HepG2 (cell line): ENCODE results near the gene MAP1LC3B. TPM values are rescaled to one million over a fixed set of nuclear protein-coding genes. Genes with fewer than 3 reads are reported as not detected.

Experiments
- ARNT2 ChIP-seq: sonication (generic); formaldehyde crosslinking; IDR thresholded peaks from 2 replicates; pipeline ENCODE4 v1.8.0; 2022; ENCODE audit warnings: mild to moderate bottlenecking, low read depth, missing genetic modification reagents, moderate library complexity
- HOXA5 ChIP-seq: sonication (generic); formaldehyde crosslinking; IDR thresholded peaks from 2 replicates; pipeline ENCODE4 v1.4.0; 2020; ENCODE audit warnings: missing genetic modification reagents
- KDM3A ChIP-seq: IDR thresholded peaks from 2 replicates; pipeline ENCODE4 v1.6.1; 2018; ENCODE audit warnings: low read depth, missing compliant biosample characterization
- LCORL ChIP-seq, 2 experiments: fragments of 450-650 bp in 1 of 2; sonication (generic) in 1 of 2; formaldehyde crosslinking in 1 of 2; IDR thresholded peaks; 2 replicates each; pipeline versions ENCODE4 v1.5.0 to v1.6.1; 2017 to 2020; ENCODE audit warnings: antibody characterized with exemption in 1 of 2, missing genetic modification reagents in 1 of 2
- NFYB ChIP-seq: sonication (generic); formaldehyde crosslinking; IDR thresholded peaks from 2 replicates; pipeline ENCODE4 v1.4.0; 2020; ENCODE audit warnings: missing genetic modification reagents
- STAT5B ChIP-seq: sonication (generic); formaldehyde crosslinking; IDR thresholded peaks from 2 replicates; pipeline ENCODE4 v1.4.0; 2020; ENCODE audit warnings: missing genetic modification reagents
- TSC22D2 ChIP-seq: sonication (generic); formaldehyde crosslinking; IDR thresholded peaks from 2 replicates; pipeline ENCODE4 v1.5.1; 2020; ENCODE audit warnings: missing genetic modification reagents, mild to moderate bottlenecking, borderline replicate concordance
- ZBTB25 ChIP-seq: IDR thresholded peaks from 2 replicates; pipeline ENCODE4 v1.6.1; 2018; ENCODE audit warnings: missing genetic modification reagents
- ZBTB26 ChIP-seq: IDR thresholded peaks from 2 replicates; pipeline ENCODE4 v1.6.1; 2016; ENCODE audit warnings: missing compliant biosample characterization, missing genetic modification reagents, borderline replicate concordance
- ZFP41 ChIP-seq: sonication (generic); formaldehyde crosslinking; IDR thresholded peaks from 2 replicates; pipeline ENCODE4 v1.4.0; 2020; ENCODE audit warnings: mild to moderate bottlenecking, missing genetic modification reagents, borderline replicate concordance
- ZNF225 ChIP-seq: sonication (generic); formaldehyde crosslinking; IDR thresholded peaks from 2 replicates; pipeline ENCODE4 v1.4.0; 2020; ENCODE audit warnings: mild to moderate bottlenecking, missing genetic modification reagents
- ZNF264 ChIP-seq: sonication (generic); formaldehyde crosslinking; IDR thresholded peaks from 2 replicates; pipeline ENCODE4 v1.4.0; 2020; ENCODE audit warnings: missing genetic modification reagents
- ZNF317 ChIP-seq: sonication (generic); formaldehyde crosslinking; IDR thresholded peaks from 2 replicates; pipeline ENCODE4 v1.5.0; 2020; ENCODE audit warnings: mild to moderate bottlenecking, missing genetic modification reagents
- ZNF335 ChIP-seq: sonication (generic); formaldehyde crosslinking; IDR thresholded peaks from 2 replicates; pipeline ENCODE4 v1.4.0; 2020; ENCODE audit warnings: missing genetic modification reagents
- ZNF354B ChIP-seq: sonication (generic); formaldehyde crosslinking; IDR thresholded peaks from 2 replicates; pipeline ENCODE4 v1.8.0; 2022; ENCODE audit warnings: mild to moderate bottlenecking, missing genetic modification reagents
- ZNF556 ChIP-seq: sonication (generic); formaldehyde crosslinking; IDR thresholded peaks from 2 replicates; pipeline ENCODE4 v1.4.0; 2020; ENCODE audit warnings: mild to moderate bottlenecking, missing genetic modification reagents, borderline replicate concordance
- ZNF574 ChIP-seq: sonication (generic); formaldehyde crosslinking; IDR thresholded peaks from 2 replicates; pipeline ENCODE4 v1.4.0; 2020; ENCODE audit warnings: missing genetic modification reagents
- ZNF691 ChIP-seq: sonication (generic); formaldehyde crosslinking; IDR thresholded peaks from 2 replicates; pipeline ENCODE4 v1.4.0; 2020; ENCODE audit warnings: missing genetic modification reagents, low read depth, mild to moderate bottlenecking, borderline replicate concordance
- ZNF724P ChIP-seq: sonication (generic); formaldehyde crosslinking; IDR thresholded peaks from 2 replicates; pipeline ENCODE4 v1.8.0; 2022; ENCODE audit warnings: missing genetic modification reagents, borderline replicate concordance
- ZNF746 ChIP-seq: sonication (generic); formaldehyde crosslinking; IDR thresholded peaks from 2 replicates; pipeline ENCODE4 v1.8.0; 2022; ENCODE audit warnings: mild to moderate bottlenecking, missing genetic modification reagents
- polyA plus RNA-seq, 8 experiments: library from polyadenylated mRNA; depleted of rRNA in 3 of 8; stranded (reverse) in 7 of 8; unstranded in 1 of 8; fragments of >200 nt; fragmentation: Illumina TruSeq in 4 of 8; extraction: Trizol in 4 of 8; gene quantifications; 2 replicates each; pipeline versions ENCODE4 v1.2.1 to v1.2.3, GENCODE V29; 2011 to 2016; ENCODE audit warnings: low read depth in 4 of 8, missing spikeins in 1 of 8, mixed read lengths in 1 of 8; ENCODE audit not compliant: insufficient read depth in 1 of 8
- total RNA-seq, 5 experiments: library from RNA; depleted of rRNA; stranded (reverse); fragments of >200 nt; fragmentation: Illumina TruSeq; extraction: Trizol; gene quantifications; 2 replicates each; pipeline ENCODE4 v1.2.3, GENCODE V29; 2016; ENCODE audit warnings: low read depth in 1 of 5
- TF ChIP-seq, protein P1 (sequence below): sonication (generic); formaldehyde crosslinking; IDR thresholded peaks from 2 replicates; pipeline ENCODE4 v1.4.0; 2020; ENCODE audit warnings: missing genetic modification reagents

MAP1LC3B gene
- total and polyA plus RNA-seq, 2 of the 13 experiments (the other 11 are each of a cell fraction or from before 2014, with no cell fraction given), result 15.7 to 37.4 TPM

DNA sequence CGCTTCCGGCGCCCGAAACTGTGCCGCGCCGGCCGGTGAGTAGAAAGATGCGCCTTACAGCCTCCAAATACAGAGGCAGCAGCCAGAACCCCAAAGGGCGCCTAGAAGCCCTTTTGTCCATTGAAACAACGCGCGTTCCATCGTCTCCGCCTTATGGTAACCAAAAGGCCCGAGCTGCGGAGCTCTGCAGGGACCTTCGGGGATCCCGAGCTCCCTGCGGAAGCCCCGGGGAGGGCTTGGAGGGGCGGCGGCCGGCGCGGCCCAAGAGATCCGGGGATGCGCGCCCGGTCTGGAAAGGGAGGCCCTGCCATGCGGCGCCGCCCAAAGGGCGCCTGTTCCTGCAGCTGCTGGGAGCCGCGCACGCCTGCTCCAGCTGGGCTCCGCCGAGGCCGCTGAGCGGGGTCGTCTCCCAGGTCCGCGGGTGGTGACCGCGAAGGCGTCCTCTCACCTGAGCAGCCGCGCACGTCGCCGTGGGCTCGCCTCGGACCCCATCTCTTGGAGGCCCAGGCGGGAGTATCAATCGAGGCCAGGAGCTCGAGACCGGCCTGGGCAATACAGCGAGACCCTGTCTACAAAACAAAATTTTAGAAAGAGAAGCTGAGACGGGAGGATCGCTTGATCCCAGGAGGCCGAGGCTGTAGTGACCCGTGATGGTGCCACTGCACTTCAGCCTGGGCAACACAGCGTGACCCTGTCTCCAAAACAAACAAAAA lies 7.8 kb upstream of the MAP1LC3B start (continued):
- TF ChIP-seq ZNF724P (CRISPR knock-in tag) (peak; percentile 89), ZNF574 (CRISPR knock-in tag) (peak; percentile 43; the same call in 1 of the 2 replicates), ZNF556 (CRISPR knock-in tag) (peak; percentile 62; the same call in 1 of the 2 replicates), ZNF317 (CRISPR knock-in tag) (peak; percentile 54; the same call in 1 of the 2 replicates), ZNF691 (no peak; the same call in 1 of the 2 replicates), ZNF746 (CRISPR knock-in tag) (peak; percentile 18; the same call in 1 of the 2 replicates), LCORL (IDR thresholded peaks at IDR 0.05) (no peak), LCORL (CRISPR knock-in tag; IDR thresholded peaks at IDR 0.05) (peak; percentile 92), ZNF225 (no peak; the same call in 1 of the 2 replicates), ZBTB26 (CRISPR knock-in tag) (peak; percentile 47), STAT5B (peak; percentile 31; the same call in 1 of the 2 replicates), HOXA5 (CRISPR knock-in tag) (no peak; the same call in 1 of the 2 replicates), ZFP41 (CRISPR knock-in tag) (peak; percentile 18; the same call in 1 of the 2 replicates), NFYB (CRISPR knock-in tag) (peak; percentile 15; the same call in 1 of the 2 replicates), ZBTB25 (CRISPR knock-in tag) (no peak), KDM3A (peak; percentile 92), ZNF354B (CRISPR knock-in tag) (0 out of 2 replicates have a peak, but pooled peaks have one; percentile 10), ZNF264 (CRISPR knock-in tag) (0 out of 2 replicates have a peak, but pooled peaks have one; percentile 65), ARNT2 (CRISPR knock-in tag) (peak; percentile 42; the same call in 1 of the 2 replicates), ZNF335 (CRISPR knock-in tag) (0 out of 2 replicates have a peak, but pooled peaks have one; percentile 20), TSC22D2 (no peak)
- TF ChIP-seq, protein P1, sequence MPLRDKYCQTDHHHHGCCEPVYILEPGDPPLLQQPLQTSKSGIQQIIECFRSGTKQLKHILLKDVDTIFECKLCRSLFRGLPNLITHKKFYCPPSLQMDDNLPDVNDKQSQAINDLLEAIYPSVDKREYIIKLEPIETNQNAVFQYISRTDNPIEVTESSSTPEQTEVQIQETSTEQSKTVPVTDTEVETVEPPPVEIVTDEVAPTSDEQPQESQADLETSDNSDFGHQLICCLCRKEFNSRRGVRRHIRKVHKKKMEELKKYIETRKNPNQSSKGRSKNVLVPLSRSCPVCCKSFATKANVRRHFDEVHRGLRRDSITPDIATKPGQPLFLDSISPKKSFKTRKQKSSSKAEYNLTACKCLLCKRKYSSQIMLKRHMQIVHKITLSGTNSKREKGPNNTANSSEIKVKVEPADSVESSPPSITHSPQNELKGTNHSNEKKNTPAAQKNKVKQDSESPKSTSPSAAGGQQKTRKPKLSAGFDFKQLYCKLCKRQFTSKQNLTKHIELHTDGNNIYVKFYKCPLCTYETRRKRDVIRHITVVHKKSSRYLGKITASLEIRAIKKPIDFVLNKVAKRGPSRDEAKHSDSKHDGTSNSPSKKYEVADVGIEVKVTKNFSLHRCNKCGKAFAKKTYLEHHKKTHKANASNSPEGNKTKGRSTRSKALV (CRISPR knock-in tag), result peak; percentile 98
